ENCODE data around the gene CDK14. TPM values are rescaled to one million over a fixed set of nuclear protein-coding genes. Genes with fewer than 3 reads are reported as not detected.

CDK14 gene
- polyA plus RNA-seq, 1 donor, result 38.6 TPM

DNA sequence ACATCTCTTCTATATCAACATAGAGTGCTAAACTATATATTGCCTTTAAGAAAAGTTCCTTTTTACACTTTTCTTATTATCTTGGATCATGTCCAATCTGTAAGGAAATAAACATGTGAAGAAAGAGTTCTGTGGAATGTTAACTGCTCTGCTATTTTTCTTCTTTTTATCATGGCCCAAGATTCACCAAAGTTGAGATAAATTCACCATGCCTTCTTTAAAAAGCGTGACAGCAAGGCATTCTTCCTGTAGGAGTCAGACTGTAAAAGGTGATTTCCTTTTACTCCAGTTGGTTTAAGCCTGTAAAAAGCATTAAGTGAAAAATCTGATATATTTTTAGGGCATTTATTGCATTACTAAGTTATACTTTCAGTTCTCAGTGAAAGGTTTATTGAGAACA lies 502.4 kb downstream of the CDK14 start:
- no peak for DNase-seq

DNA sequence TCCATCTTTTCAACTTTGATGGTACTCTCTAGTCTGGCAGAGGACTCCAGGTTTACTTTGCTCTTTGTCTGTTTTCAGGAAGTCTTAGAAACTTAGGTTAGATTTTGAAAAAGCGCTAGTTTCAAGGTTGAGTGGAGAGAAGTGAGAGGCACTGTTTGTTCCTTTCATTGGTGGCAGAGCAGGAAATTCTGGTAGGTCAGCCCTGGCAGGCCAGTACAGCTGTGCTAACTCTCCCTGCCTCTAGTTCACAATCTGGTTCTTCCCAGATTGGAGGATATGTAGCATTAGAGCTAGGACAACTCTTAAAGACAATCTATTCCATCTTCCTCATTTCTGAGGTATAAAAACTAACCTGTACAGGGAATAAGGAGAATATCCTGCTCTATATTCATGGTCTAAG lies 507.2 kb downstream of the CDK14 start:
- DNase-seq, result no peak

DNA sequence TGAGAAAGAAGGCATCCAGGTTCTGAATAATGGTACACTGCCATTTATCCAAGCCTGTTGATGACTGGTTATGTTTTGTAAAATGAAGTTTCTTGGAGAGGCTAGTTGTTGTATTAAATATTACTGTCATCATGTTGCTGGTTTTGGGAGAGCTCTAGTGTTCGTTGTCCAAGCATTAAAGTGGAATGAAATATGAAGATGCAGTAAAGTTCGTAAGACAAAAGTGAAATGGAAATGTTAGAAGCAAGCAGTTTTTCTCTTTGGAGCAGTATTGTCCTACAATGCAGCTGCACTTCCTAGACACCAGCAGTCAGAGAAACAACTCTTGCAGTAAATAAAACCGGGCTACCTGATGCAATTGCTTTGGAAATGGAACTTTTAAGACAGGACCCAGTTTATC lies 511.3 kb downstream of the CDK14 start:
- no peak for DNase-seq

DNA sequence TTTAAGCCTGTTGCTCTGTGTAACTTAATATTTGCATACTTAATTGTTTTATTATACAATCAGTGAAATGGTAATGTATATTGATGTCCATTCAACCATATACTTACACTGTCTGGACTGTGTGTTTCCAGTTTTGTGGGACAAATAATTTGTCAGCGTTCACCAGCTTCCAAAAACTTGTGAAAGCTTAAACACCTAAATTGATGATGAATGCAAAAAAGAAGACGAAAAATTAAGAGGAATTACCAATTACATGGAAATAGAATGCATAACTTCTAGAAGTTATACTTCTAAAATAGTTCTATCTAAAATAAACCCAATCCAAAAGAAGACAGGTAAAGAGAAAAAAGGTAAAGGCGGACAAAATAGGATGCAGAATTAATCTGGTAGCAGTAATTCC lies 513.1 kb downstream of the CDK14 start:
- no peak for DNase-seq

DNA sequence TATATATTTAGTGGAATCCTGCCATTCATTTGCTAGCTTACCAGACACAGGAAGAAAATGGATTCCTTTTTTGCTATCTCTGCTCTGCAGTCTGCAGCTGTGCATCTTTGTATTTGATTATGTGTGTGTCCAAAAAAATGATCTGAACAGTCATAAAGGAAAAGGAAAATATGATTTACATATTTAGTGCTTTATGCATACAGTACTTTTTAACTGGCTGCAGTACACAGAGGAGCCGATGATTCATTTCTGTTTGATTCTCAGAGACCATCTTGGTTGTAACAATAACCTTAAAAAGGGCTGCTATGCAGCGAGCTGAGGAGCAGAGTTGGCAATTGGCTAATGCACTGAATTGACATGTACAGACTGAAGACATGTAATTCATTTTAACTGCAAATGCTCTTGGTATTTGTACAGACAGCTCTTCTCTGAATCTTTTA lies 516.8 kb downstream of the CDK14 start:
- no peak for DNase-seq

GRCh38 chr7:91114232-91114631 lies 518.1 kb downstream of the CDK14 start:
- no peak for DNase-seq

- DNase-seq, result no peak
These were observed 530.6 kb downstream of the CDK14 start for GRCh38 chr7:91126762-91127161.

DNA sequence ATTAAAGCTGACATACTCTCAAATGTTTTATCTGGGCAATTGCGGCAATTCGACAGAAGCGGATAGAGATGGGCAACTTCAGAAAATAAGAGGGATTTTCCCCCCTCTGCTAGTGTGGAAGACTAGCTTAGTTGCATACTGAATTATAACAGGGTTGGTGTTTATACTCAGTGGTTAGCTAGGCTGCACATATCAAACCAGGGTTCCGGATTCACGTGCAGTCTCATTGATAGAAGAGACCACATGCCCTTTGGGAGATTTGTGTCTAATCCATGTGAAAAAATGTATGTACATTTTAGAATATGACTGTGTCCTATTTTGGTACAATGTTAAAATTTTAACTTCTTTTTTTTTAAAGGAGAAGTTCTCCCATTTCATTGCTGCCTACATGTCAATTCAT lies 531.2 kb downstream of the CDK14 start:
- DNase-seq, result no peak

DNA sequence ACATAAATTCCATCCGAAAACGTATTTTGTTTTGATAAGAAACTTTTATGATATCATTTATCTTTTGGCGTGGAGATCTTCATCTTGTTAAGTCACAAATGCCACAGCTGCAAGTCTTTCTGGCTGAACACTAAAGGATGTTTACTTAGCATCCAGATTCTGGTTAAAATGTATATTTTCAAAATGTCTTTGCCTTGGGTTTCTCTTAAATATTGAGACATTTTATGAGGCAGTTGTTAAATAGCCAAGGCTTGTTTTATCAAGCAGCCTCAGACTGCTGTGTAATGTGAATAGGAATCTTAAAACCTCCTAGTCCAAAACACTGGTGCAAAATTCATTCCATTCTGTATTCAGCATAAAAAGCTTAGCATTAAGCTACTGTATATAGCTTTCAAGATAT lies 531.8 kb downstream of the CDK14 start:
- peak; percentile 38 for DNase-seq

GRCh38 chr7:91128683-91129348 lies 532.7 kb downstream of the CDK14 start:
- DNase-seq, result no peak

DNA sequence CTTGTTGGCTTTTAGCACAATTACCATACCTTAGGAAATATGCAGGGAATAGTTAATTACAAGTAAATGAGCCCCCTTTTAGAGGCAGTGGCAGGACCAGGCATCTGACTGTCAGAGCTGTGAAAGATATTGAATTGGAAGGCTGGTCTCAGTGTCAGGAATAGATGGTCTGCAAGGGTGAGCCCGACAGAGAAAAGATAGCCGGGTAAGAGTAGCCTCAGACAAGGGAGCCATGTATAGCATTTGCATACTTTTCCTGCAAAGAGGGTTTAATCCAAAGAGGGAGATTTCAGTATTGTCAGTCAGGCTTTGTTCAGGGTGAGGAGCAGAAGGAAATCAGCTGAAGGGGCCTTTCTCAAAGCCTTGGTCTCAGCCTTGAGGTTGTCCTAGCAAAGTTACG lies 539.2 kb downstream of the CDK14 start:
- DNase-seq, result no peak

DNA sequence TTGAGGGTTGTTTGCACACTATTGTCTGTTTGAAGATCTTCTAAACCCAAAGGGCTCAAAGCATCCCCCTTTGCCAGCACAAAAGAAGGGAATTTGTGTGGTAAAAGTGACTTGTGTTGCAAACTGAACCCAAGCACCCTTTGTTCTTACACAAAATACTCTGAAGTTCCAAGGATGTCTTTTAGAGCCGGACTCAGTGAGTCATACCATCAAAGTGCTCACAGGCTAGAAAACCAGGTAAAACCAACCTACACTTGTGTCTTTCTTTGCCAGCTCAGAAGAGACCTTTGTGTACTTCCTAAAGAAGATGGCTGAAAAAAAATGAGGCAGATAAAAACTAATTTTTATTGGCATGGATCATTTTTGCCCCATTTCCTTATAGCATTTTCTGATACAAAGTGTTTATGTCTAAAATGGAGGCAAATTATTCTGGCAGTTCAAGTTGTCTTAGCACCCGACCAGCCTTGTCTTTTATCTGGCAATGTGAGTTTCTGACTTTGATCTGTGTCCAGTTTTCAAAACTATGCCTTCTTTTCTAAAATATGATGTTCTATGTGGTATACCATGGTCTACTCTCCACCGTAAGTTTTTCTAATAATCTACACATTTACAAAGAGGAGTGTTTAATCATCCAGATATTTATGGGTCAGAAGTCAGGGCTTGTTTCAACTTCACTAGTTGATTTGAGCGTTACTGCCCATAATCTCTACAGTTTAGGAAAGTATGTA lies 539.7 kb downstream of the CDK14 start:
- DNase-seq, result no peak

DNA sequence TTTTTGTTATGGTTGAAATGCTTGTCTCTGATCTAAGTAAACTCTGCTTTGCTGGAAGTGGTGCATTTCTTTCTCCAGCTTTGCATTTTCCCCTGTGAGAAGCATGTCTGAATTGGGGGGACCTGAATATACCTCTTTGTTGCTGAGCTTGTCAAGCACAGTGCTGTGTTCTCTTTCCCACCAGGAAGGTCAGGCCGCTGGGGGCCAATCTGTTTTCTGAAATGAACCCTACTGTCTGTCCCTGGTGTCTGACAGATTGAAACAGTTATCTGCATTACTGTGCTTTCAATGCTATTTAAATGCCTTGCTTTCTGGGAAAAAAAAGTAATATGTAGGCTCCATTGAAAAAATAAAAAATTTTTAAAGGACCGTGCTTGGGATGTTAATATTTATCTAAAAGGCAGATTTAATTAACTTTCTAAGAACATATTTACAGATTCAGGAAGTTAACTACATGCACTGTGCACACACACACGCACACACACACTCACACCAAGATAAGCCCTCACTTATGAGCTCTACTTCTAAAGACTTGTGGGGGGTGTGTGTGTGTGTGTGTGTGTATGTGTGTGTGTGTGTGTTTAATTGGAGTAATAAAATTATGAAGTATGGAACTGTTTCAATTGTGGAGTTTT lies 541.1 kb downstream of the CDK14 start:
- peak; percentile 42 for DNase-seq

DNA sequence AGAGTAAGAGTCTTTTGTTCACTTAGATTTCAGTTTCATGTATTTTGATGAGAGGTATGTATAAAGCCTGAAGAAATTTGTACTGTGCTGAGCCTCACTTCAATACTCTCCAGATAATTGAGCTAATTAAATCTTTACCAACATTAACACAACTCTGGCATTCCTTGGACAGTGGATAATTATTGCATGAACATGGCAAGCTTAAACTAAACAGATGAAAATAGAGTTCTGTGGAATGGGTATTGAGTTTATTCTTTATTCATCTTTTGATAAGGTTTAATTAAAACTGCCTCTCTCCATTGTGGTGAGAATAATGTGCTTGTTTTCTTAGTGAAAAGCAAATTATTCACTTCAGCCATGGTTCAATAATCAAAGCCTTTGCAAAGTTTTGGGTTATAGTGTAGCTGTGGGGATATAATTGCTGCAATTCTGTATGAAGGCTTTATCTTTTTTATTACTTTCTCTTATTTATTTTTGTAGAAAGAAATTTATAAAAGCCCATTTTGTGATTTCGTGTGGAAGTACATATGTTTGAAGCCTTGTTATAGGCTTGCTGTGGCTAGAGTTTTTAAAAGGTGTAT lies 541.8 kb downstream of the CDK14 start:
- no peak for DNase-seq

DNA sequence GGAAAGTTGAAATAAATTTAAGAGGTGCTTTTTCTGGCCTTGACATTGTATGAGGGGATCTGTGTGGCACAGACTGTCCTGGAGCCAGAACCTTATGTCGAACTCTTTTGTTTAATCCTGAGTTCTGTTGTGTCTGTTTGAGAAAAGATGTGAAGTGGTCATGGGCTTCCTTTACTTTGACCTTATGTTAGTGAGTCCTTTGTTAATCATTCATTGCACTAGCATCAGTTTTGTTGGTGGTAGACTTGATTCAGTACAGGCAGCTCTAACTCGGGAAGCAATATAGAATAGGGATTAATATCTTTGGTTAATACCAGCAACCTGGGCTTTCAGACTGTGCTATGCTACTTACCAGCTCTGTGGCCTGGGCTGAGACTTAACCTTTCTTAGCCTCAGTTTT lies 544.2 kb downstream of the CDK14 start:
- DNase-seq, result no peak

DNA sequence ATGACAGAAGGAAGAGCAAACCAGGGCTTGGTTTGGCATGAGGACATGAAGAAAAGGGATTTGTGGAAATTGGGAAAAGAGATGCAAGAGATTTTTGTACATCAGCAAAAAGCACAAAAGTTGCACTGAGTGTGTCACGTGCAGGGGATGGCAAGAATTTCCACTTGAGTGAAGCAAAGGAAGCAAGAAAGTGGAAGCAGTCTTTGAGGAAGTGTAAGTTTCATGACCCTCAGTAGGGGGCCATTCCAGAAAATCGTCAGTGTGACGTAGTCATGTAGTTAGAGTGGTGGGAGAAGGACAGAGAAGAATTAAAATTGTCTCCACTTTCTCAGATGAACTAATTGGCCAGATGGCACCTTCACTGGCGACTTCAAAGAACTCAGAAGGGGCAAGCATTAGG lies 544.9 kb downstream of the CDK14 start:
- no peak for DNase-seq

DNA sequence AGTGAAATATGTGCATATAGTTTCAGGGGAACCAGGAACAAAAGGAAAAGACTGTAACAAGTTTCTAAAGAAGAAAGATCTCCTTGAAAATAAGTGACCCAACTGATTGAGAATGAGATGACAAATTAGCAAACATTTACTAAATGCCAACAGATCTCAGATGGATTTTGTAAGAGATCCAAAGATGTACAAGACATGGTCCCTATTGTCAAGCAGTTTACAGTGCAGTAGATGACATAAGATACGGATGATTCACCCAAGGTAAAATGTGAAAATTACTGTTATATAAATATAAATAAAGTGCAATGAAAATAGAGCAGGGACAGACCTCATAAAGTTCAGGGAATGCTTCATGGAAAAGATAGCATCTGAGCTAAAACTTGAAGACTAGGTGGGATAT lies 546.6 kb downstream of the CDK14 start:
- no peak for DNase-seq

DNA sequence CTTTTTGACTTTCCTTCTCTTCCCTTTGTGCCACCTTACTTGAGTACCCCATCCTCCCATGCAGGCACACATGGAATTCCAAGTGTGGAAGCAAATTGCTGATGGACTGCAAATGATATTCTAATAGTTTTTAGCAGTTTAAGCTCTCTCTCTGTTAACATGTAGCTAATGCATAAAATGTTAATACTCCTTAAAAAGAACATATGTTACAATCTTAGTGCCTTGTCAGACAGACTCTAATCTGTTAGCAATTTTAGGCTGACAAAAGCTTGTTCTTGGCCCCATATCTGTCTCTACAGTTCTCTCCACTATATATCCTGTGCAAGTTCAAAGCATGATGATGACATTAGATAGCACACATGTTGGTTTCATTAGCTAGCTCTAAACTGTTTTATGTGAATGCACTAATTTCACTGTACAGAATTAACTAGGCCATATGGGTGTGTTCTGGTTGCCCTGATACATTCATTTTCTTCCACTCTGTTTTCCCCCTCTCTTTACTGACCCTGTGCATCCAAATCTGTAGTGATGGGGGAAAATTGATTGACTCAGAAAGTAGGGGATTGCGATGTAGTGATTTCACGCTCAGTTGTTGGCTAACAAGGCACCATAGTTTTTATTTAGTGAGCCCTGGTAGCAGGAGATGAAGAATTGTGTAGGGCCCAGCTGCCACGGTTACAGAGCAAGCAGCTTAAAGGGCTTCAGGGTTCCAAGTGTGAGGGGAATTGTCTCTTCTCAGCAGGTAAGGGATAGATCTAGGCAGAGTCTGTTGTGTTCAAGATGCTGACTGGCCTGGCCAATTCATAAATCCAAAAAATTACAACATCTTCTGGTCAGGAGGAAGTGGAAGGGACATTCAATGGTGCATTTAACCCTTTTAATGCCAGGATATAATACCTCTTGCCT lies 553.5 kb downstream of the CDK14 start:
- DNase-seq, result no peak

- DNase-seq, result no peak
These were observed 555.8 kb downstream of the CDK14 start for GRCh38 chr7:91151916-91152315.

DNA sequence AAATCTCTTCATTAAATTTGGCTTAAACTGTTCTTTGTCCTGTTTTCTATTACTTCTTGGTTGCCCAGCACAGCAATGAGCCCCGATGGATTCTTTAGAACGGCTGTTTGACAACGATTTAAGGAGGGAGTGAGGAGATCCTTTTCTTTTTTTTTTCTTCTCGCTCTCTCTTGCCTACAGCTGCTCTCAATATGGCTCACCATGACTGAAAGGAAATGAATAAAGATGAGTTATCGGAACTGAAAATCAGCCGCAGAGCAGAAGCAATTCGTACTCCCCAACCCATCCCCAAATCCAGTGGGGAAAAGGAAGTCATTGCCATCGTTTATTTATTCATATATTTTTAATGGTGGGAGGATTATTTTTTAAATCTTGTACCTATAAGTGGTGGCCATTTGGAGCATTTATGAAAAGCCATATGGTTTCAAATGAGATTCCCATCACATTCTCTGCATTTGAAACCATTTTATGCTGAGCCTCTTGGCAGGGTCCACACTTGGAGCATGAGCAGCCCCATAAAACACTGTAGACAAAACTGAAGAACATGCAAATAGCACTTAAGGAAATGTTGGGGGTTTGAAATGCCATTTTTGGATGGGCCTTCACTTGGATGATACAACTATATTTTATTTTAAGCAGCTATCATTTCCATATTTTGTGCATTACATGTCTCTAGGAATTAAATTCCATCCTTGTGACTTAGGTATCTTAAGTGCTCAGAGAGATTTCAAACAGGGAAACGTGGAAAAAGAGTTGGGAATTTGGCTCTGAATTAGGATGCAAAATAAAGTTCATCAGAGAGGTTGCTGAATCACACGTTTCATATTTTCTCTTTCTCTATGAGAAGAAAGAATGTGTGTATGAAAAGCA lies 560.4 kb downstream of the CDK14 start:
- no peak for DNase-seq

All from left kidney (tissue), 2 donors.